RWPE1 (cell line): ENCODE measurements around the gene VIL1.

Experiments used
- CTCF ChIA-PET: fragments of 350-600 bp; sonication (Branson Sonifier 250); formaldehyde crosslinking; extraction: SDS; loops from one replicate; lab custom pipeline; 2021; lab: Yijun Ruan, JAX
- POLR2A ChIA-PET: fragments of 400-600 bp; formaldehyde crosslinking; extraction: SDS; loops from one replicate; lab custom pipeline; 2020; ENCODE audit warnings: antibody characterized with exemption; ENCODE audit not compliant: low non-redundant PET; lab: Yijun Ruan, JAX
- DNase-seq: peaks from one replicate; pipeline ENCODE4 v3.0.0; 2012; ENCODE audit warnings: low spot score
- H3K27ac ChIP-seq: fragments of 450-650 bp; 2 replicates; pipeline ENCODE4 v1.5.1; 2017
- TF ChIP-seq, protein P1 (sequence below): fragments of 450-650 bp; conservative IDR thresholded peaks from 2 replicates; pipeline ENCODE4 v1.5.1; 2017; ENCODE audit warnings: low read depth, mild to moderate bottlenecking

The VIL1 gene

DNA sequence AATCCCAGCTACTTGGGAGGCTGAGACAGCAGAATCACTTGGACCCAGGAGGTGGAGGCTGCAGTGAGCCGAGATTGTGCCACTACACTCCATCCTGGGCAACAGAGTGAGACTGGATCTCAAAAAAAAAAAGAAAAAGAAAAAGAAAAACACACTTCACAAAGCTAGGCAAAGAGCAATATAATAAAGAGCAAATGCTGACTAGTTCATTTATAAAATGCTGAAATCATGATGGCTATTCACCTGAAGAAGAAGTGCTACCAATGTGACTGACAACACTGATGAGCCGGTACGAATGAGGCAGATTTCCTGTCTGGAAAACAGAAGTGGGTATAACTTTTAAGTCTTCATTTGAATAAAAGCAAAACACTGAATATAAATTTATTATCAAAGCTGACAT, 37.9 kb downstream of the VIL1 start:
- ChIA-PET POLR2A (no interaction called here), CTCF (no interaction called here)
- no peak overlapping the region for H3K27ac ChIP-seq
- TF ChIP-seq, protein P1, sequence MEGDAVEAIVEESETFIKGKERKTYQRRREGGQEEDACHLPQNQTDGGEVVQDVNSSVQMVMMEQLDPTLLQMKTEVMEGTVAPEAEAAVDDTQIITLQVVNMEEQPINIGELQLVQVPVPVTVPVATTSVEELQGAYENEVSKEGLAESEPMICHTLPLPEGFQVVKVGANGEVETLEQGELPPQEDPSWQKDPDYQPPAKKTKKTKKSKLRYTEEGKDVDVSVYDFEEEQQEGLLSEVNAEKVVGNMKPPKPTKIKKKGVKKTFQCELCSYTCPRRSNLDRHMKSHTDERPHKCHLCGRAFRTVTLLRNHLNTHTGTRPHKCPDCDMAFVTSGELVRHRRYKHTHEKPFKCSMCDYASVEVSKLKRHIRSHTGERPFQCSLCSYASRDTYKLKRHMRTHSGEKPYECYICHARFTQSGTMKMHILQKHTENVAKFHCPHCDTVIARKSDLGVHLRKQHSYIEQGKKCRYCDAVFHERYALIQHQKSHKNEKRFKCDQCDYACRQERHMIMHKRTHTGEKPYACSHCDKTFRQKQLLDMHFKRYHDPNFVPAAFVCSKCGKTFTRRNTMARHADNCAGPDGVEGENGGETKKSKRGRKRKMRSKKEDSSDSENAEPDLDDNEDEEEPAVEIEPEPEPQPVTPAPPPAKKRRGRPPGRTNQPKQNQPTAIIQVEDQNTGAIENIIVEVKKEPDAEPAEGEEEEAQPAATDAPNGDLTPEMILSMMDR = no peak
- DNase-seq = no peak

- TF ChIP-seq, protein P1 = no peak
- H3K27ac ChIP-seq = no peak overlapping the region
- DNase-seq = no peak
- CTCF ChIA-PET = interaction anchor here (0.6 to 0.8 kb wide), 2 partner anchors 8 to 115 kb away, joined by 3 to 4 read pairs; no protein-coding TSS in a partner anchor
- POLR2A ChIA-PET = no interaction called here
Measured at GRCh38 chr2:218458598-218458997, 39.7 kb downstream of the VIL1 start.

GRCh38 chr2:218465987-218466633, 47.2 kb downstream of the VIL1 start:
- POLR2A ChIA-PET = no interaction called here
- CTCF ChIA-PET = interaction anchor here (0.5 to 1.2 kb wide), 5 partner anchors 14 to 677 kb away, joined by 3 to 4 read pairs (median 3); no protein-coding TSS in a partner anchor
- H3K27ac ChIP-seq = no peak overlapping the region
- TF ChIP-seq, protein P1 = peak; percentile 62
- DNase-seq = no peak

GRCh38 chr2:218470448-218470847, 51.5 kb downstream of the VIL1 start:
- DNase-seq = no peak
- H3K27ac ChIP-seq = no peak overlapping the region
- CTCF ChIA-PET = no interaction called here
- POLR2A ChIA-PET = no interaction called here
- TF ChIP-seq, protein P1 = no peak

DNA sequence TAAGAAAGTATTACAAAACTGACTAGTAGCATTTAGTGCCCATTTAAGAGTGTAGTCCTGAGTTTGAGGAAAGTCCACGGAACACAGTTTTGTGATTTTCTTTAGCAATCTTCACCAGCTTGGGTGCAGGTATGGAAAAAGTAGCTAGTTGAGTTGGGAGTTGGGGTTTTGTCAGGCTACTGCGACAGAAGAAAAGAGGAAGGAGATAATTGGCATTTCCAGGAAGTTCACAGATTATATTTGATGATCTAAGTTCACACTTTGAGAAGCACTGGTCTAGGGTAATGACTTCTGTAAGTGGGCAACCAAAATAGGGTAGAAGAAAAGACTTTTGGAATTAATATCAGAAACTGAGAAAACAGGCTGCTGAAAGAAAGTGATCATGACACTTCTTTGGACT, 52.1 kb downstream of the VIL1 start:
- H3K27ac ChIP-seq = no peak overlapping the region
- TF ChIP-seq, protein P1 = no peak
- CTCF ChIA-PET = interaction anchor here (0.7 kb wide), 1 partner anchor 60 kb away, joined by 3 read pairs; no protein-coding TSS in a partner anchor
- DNase-seq = no peak
- POLR2A ChIA-PET = no interaction called here

GRCh38 chr2:218471982-218472381, 53.1 kb downstream of the VIL1 start:
- DNase-seq = no peak
- ChIA-PET POLR2A (no interaction called here), CTCF (no interaction called here)
- H3K27ac ChIP-seq = no peak overlapping the region
- TF ChIP-seq, protein P1 = no peak
